NCI-H446 (cell line): ENCODE measurements around the gene RPP21.

ENCODE experiments used
- DNase-seq, 2 experiments: peaks; one replicate each; lab custom pipeline; 2025; lab: John Stamatoyannopoulos, UW

RPP21 gene

DNA sequence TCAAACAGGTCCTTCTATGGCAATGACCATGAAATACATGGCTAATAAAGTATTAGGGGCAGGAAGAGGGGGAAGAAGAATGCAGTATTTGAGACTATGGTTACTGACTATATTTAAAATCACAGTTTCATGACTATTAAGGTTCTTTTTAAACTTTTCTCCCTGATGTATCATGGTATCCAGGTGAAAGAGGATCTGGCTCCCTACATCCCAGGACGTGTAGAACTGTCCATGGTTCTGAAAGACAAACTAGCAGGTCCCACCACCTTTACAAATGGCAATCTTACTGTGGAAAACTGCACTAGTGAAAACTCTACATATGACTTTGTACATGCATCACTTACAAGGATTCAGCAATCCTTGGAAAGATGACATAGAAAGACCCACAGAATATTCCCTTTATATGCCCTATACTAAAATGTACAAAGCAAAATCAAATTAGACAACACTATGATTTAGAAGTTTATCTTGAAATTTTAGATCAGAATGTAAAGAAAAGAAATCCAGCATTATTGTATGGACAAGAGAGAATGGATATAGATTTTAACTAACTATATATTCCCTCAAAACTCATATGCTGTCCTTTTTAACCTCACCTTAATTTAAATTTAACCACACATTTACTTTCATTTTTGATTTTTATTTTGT is 33.5 kb downstream of the RPP21 start:
- no peak for DNase-seq

DNA sequence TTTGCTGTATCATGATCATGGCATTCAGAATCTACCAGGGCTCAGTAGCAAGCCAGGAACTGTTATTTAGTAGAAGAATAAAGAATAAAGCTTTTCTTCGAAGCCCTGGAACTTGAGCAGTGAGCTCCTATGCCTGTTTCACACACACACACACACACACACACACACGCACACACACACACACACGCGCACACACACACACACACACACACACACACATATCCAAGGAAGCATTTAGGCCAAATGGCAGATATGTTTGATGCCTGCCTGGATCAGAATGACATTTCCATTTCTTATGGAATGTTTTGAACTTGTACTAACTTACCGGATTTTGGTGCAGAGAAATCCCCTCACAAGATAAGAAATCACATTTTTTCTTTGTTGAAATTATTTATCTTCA is 35.5 kb downstream of the RPP21 start:
- no peak for DNase-seq

DNA sequence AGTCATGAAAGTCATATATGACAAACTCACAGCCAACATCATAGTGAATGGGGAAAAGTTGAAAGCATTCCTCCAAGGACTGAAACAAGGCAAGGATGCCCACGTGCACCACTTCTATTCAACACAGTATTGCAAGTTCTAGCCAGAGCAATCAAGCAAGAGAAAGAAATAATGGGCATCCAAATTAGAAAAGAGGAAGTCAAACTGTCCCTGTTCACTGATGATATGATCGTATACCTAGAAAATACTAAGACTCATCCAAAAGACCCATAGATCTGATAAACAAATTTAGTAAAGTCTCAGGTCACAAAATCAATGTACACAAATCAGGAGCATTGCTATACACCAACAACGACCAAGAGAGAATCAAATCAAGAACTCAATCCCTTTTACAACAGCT is 41.2 kb downstream of the RPP21 start:
- DNase-seq = no peak

DNA sequence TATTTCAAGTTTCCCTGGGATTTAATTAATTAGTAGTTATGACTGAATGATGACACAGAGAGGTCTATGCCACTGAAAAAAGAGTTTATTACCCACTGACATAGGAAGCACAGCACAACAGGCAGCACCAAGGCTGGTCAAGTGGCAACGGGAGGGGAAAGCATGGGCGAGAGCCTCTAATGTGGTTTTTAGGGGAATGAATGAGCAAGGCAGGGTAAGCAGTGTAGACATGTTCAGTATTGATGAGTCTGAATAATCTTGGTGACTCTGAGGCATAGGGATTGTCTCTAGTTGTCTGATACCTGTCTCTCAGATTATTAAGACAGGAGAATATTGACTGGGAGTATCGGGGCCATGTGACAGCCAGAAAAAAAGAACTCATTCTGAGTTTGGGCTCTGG is 46.3 kb downstream of the RPP21 start:
- DNase-seq = no peak

DNA sequence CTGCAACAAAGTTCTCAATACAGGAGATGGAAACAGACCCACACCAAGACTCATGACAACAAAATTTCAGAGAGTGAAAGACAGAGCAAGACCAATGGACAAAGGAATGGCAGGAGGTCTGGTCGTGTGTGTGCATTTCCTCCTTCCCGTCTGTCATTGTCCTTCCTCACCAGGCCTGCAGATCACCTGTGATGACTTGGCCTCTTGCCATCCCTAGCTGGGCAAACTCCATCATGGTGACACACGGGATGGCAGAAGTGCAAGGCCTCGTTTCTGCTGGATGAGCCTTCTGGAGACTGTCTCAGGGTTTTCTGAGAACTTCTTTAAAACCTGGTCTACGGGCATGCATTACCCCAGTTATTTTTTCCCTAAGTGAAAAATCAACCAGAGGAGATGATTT is 49.2 kb downstream of the RPP21 start:
- no peak for DNase-seq
